Coronary artery (tissue), 2 donors: Measurements from ENCODE around the gene FKTN.

Experiments used
- DNase-seq: peaks from one replicate; pipeline ENCODE4 v3.0.0-alpha.2; 2017; ENCODE audit warnings: low spot score
- H3K27ac ChIP-seq, 2 donors: fragments of 200-600 bp; sonication (generic); one replicate each; pipeline ENCODE4 v1.5.1; 2016 to 2019
- H3K4me3 ChIP-seq: fragments of 200-600 bp; sonication (generic); 2 replicates; pipeline ENCODE4 v1.5.1; 2016; ENCODE audit warnings: mild to moderate bottlenecking, moderate library complexity
- TF ChIP-seq, protein P1 (sequence below): fragments of 200-600 bp; sonication (generic); IDR thresholded peaks from one replicate; pipeline ENCODE4 v1.5.1; 2019; ENCODE audit warnings: antibody characterized with exemption

The FKTN gene

GRCh38 chr9:105670315-105670714, 112.4 kb downstream of the FKTN start:
- no peak overlapping the region for H3K27ac ChIP-seq
- no peak for DNase-seq
- H3K4me3 ChIP-seq, result no peak overlapping the region
- TF ChIP-seq, protein P1, sequence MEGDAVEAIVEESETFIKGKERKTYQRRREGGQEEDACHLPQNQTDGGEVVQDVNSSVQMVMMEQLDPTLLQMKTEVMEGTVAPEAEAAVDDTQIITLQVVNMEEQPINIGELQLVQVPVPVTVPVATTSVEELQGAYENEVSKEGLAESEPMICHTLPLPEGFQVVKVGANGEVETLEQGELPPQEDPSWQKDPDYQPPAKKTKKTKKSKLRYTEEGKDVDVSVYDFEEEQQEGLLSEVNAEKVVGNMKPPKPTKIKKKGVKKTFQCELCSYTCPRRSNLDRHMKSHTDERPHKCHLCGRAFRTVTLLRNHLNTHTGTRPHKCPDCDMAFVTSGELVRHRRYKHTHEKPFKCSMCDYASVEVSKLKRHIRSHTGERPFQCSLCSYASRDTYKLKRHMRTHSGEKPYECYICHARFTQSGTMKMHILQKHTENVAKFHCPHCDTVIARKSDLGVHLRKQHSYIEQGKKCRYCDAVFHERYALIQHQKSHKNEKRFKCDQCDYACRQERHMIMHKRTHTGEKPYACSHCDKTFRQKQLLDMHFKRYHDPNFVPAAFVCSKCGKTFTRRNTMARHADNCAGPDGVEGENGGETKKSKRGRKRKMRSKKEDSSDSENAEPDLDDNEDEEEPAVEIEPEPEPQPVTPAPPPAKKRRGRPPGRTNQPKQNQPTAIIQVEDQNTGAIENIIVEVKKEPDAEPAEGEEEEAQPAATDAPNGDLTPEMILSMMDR, result no peak

GRCh38 chr9:105670775-105671174, 112.8 kb downstream of the FKTN start:
- Histone ChIP-seq H3K4me3 (no peak overlapping the region), H3K27ac (no peak overlapping the region)
- DNase-seq, result no peak
- TF ChIP-seq, protein P1, result no peak

GRCh38 chr9:105672711-105673234, 114.8 kb downstream of the FKTN start:
- Histone ChIP-seq H3K27ac (no peak overlapping the region), H3K4me3 (no peak overlapping the region)
- no peak for DNase-seq
- TF ChIP-seq, protein P1, result no peak

GRCh38 chr9:105673850-105674387, 116.0 kb downstream of the FKTN start:
- TF ChIP-seq, protein P1, result no peak
- DNase-seq, result no peak
- Histone ChIP-seq H3K27ac (no peak overlapping the region), H3K4me3 (no peak overlapping the region)

GRCh38 chr9:105676351-105676923, 118.5 kb downstream of the FKTN start:
- DNase-seq, result no peak
- H3K27ac ChIP-seq, result no peak overlapping the region
- H3K4me3 ChIP-seq, result no peak overlapping the region
- TF ChIP-seq, protein P1, result no peak

- H3K4me3 ChIP-seq, result no peak overlapping the region
- no peak for DNase-seq
- H3K27ac ChIP-seq, result no peak overlapping the region
- TF ChIP-seq, protein P1, result no peak
Observed at GRCh38 chr9:105678163-105678562, 120.2 kb downstream of the FKTN start.

- H3K4me3 ChIP-seq, result no peak overlapping the region
- DNase-seq, result no peak
- TF ChIP-seq, protein P1, result no peak
- H3K27ac ChIP-seq, result no peak overlapping the region
Observed at GRCh38 chr9:105678781-105679180, 120.8 kb downstream of the FKTN start.
